ENCODE measurements around the gene TGIF2.
"Not testable (repeated sequence)": the region's sequence is repeated elsewhere in the genome, so short reads cannot be mapped to it uniquely, and the experiment has no call there.

TGIF2 gene

DNA sequence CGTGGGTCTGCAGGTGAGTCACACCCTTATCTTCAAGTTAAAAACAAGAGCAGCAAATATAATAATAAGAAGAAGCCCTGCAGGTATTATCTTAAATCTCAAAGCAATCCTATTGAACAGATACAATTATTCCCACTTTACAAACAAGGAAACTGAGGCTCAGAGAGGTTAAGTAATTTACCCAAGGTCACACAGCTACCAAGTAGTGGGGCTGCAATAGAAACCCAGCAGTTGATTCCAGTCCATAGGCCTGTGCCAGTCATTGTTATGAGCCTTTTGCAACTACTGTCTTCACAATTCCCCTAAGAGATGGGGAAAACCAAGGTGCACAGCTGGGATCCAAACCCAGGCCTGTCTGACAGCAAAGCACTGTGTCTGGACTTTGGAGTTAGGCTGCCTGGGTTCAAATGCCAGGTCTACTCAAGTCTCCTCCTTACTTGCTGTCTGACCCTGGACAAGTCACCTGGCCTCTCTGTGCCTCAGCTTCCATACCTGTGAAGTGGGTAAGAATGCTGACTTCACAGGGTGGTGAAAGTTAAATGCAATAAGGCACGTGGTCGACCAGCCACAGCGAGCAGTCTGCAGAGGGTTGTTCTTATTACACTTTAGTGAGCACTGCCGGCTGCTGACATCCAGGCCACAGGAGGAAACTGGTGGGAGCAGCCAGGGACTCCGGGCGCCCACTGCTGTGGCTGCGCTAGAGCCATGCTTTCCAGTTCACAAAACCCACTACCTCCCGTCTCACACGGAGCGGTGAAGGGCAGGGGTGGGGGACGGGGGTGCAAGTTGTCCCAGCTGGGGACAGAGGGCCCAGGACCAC is 26.0 kb upstream of the TGIF2 start:
- no peak for DNase-seq

DNA sequence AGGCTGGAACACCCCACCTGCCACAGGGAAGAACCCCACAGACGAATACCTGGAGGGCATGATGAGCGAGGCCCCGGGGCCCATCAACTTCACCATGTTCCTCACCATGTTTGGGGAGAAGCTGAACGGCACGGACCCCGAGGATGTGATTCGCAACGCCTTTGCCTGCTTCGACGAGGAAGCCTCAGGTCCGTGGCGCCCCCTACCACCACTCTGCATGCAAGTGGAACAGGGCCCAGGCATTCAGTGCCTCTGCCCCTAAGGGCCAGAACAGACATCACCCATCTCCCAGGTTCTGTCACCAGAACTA is 25.4 kb upstream of the TGIF2 start:
- no peak for DNase-seq

DNA sequence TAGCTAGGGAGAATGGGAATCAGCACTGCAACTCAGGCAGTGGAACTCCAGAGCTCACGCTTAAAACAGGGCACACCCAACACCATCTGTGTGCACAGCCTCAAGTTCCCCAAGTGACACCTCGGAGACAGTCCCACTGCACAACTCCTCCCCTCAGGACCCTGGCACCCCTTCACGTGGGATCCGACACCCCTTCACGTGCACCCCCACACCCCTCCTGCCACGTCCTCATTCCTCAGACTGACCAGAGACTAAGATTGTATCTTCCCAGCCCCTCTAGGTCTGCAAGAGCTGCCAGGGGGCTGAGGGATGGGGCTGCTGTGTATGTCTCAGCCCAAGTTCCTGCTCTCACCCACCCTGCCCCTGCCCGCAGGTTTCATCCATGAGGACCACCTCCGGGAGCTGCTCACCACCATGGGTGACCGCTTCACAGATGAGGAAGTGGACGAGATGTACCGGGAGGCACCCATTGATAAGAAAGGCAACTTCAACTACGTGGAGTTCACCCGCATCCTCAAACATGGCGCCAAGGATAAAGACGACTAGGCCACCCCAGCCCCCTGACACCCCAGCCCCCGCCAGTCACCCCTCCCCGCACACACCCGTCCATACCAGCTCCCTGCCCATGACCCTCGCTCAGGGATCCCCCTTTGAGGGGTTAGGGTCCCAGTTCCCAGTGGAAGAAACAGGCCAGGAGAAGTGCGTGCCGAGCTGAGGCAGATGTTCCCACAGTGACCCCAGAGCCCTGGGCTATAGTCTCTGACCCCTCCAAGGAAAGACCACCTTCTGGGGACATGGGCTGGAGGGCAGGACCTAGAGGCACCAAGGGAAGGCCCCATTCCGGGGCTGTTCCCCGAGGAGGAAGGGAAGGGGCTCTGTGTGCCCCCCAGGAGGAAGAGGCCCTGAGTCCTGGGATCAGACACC is 24.4 kb upstream of the TGIF2 start:
- DNase-seq, result no peak

DNA sequence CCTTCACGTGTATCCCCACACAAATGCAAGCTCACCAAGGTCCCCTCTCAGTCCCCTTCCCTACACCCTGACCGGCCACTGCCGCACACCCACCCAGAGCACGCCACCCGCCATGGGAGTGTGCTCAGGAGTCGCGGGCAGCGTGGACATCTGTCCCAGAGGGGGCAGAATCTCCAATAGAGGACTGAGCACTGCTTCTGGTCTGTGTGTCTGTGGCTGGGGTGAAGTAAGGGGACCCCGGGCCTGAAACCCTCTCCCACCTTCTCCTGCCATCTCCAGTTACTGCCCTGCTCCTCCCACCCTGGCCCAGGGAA is 23.8 kb upstream of the TGIF2 start:
- DNase-seq, result no peak

DNA sequence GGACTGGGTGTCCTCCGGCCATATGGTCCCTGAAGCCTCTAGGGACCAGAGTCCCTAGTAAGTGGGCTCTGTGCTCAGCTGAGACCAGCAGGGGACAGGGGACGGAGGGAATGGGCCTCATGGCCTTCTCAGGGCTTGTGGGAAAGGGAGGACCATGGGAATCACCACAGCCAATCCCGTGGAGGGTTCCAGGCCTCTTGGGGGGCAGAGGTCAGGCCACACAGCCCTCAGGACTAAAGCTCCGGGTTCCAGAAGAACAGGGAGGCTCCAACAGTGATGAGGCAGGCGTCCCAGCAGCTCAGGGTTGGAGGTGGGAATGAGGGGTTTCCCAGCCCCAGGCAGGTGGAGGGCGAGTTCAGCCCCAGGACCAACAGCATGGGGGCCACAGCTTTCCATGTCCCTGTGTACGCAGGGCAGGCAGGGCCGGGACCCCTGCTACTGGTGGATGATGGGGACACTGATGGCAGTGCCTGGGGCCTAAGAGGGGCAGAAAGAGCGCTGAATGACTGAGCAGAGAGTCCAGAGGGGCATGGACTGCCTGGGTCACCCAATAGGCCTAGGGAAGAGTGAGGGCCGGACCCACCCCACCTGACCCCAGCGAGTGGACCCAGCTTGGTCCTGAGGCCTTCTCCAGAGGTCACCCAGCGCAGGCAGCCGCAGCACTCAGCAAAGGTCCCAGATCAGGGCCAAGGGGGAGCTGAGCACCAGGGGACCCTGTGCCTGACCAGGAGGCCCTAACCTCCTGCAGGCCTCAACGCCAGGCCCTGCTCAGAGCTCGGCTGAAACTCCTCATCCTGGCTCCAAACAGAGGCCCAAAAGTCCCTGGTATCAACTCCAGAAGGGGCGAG is 23.2 kb upstream of the TGIF2 start:
- no peak for DNase-seq

DNA sequence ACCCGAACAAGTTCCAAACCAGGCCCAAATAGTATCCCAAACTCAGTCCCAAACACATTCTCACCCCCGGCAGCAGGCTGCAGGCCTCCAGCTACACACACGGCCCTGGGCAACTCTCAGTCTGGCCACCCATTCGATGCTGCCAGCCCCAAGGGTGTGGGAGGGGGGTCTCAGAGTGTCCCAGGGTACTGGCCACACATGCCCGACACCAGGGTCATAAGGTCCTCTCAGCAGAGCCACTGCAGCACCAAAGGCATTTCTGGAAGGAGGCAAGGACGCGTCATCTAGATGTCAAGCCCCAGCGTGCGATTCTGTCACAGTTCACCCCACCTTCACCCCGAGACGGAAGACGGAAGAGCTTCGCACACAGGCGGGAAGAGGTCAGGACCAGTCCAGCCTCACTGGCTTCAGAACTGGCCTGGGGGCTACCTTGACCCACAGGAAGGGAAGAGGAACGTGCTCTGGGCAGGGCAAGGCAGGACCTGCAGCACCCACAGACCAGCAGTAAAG is 22.6 kb upstream of the TGIF2 start:
- no peak for DNase-seq

DNA sequence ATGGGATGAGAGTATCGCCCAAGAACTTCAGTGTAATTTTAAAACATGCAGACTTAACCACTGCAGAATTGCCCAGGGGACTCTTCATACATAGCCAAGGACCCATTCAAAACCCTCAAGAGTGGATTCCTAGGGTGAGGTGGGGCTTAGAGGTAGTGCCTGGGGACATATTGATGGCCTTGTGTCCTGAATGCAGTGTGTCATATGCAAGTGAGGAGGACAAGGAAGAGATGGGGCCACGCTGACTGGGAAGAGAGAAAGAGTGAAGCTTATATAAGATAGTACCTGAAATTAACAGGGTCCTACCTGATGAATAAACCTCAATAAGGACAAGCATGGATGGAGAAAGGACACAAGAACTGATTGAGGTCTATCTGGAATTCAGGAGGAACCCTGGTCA is 18.1 kb upstream of the TGIF2 start:
- no peak for DNase-seq

DNA sequence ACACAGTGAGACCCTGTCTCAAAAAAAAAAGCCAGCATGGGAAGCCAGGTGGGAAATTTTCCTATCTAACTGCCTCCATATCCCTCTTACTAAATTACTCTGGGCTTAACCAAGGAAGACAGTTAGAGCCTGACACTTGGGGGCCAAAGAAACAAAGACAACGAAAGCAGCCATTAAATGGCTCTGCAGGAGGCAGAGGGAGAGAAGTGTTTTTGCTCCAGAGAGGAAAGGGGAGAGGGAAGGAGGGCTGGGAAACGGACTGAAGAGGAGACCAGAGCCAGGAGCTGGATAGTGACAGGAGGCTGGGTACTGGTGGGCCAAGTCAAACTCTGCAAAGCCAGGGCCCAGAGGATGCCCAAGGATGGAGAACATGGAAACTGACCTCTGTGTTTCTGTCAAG is 10.7 kb upstream of the TGIF2 start:
- DNase-seq, result no peak

DNA sequence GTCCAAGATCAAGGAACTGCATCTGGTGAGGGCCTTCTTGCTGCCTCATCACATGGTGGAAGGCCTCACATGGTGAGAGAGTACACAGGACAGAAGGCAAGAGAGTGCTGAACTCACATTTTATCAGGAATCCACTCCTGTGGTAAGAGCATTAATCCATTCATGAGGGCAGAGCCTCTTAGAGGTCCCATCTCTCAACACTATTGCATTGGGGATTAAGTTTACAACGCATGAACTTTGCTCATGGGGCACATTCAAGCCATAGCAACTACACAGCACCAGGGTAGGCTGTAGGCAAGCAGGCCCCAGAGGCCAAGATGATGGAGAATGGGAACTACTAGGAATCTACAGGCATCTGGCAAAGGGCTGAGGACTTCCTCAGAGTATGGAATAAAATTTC is 10.0 kb upstream of the TGIF2 start:
- no peak for DNase-seq

DNA sequence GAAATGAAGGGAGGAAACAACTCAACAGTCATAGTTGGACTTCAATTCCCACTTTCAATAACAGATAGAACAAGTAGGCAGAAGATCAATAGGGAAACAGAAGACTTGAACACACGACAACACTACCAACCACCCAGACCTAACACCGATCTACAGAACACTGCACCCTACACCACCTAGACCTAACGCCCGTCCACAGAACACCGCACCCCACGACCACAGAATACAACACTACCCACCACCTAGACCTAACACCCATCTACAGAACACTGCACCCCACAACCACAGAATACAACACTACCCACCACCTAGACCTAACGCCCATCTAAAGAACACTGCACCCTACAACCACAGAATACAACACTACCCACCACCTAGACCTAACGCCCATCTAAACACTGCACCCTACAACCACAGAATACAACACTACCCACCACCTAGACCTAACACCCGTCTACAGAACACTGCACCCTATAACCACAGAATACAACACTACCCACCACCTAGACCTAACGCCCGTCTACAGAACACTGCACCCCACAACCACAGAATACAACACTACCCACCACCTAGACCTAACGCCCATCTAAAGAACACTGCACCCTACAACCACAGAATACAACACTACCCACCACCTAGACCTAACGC is 9.2 kb upstream of the TGIF2 start:
- DNase-seq, result not testable (repeated sequence)

DNA sequence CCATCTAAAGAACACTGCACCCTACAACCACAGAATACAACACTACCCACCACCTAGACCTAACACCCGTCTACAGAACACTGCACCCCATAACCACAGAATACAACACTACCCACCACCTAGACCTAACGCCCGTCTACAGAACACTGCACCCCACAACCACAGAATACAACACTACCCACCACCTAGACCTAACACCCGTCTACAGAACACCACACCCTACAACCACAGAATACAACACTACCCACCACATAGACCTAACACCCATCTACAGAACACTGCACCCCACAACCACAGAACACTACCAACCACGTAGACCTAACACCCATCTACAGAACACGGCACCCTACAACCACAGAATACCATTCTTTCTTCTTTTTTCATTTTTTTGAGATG is 8.7 kb upstream of the TGIF2 start:
- DNase-seq, result not testable (repeated sequence)

DNA sequence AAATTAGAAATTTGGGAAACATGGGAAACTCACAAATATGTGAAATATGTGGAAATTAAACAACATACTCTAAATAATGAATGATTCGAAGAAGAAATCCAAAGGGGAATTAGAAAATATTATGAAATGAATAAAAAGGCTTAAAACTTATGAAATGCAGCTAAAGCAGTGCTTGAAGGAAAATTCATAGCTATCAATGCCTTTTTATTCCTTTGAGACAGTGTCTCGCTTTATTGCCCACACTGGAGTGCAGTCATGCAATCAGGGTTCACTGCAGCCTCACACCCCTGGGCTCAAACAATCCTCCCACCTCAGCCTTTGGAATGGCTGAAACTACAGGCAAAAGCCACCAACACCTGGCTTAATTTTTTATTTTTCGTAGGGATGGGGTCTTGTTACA is 7.9 kb upstream of the TGIF2 start:
- DNase-seq, result no peak

DNA sequence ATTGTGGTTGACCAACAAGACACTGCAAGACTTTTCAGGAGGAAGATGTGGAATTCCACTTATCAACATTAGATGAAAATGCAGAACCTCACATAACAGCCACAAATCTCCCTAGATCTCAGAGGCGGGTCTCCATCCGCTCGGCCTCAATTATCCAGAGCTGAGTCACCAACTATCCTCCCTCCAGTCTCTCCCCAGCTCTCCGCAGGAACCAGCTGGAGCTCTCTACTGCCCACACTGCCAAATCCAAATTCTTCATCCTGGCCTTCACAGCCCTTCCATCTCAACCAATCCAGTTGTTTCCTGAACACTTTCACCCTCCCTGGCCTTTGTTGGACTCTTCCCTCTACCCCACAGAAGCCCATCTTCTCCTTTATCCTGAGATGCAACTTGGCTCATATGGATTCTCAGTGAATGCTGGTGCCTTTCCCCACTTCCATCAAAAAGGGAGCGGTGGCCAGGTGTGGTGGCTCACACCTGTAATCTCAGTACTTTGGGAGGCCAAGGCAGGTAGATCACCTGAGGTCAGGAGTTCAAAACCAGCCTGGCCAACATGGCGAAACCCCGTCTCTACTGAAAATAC is 3.5 kb upstream of the TGIF2 start:
- DNase-seq, result no peak

DNA sequence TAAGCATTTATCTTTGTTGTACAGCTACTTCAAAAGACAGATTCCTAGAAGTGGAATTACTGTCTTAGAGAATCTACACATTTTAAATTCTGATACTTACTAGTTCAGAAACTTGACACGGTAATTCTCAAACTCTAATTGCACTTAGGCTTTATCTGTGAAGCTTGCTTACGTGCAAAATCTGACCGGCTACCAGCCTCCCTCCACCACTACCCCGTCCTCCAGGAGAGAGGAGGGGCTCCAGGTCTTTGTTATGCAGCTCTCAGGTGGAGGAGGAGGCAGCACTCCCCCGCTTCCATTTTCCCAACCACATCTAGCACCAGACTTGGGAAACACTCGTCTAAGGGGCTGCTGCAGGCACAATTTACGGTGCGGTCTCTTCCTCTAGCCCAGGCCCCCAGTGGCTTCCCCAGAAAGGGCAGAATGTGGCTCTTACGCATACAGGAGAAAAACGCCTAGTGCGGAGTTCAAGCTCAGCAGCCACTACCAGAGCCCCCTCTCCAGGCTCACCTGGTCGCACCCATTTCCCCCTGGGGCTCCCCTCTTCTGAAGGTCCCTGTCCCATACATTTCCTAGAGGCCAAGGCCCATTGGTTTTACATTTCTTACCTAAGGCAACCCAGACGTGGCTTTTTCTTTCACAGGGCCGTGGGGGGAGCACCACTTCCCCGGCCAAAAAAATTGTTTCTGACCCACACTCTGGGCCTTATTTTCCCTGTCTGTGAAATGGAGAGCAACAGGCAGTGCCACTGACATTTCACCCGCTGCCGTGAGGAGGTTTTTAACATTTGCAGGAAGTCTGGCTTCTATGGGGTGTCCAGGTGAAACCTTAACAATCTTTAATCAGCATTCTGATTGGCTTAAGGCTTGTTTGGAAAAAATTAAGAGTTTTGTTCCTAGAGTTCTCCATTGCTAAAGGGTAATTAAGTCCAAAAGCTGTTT is 1.6 kb upstream of the TGIF2 start:
- no peak for DNase-seq

DNA sequence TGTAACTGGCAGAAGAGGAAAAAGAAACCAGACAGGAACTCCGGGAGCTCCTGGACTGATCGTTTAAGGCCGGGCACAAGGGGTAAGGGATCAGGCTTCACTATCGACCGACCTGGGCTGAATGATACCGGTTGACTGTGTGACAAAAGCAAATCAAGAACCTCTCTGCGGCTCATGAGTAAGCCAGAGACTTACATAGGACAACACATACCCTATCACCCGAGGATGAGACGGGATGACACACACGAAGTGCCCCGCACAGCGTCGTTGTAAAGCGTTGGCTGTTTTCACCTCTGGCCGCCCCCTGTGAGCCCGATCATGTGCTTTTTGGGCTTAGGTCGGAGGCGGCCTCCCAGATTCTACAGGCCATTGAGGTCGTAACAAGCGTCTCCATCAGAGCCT is 695 bp upstream of the TGIF2 start:
- peak; percentile 30 to 76 for DNase-seq

DNA sequence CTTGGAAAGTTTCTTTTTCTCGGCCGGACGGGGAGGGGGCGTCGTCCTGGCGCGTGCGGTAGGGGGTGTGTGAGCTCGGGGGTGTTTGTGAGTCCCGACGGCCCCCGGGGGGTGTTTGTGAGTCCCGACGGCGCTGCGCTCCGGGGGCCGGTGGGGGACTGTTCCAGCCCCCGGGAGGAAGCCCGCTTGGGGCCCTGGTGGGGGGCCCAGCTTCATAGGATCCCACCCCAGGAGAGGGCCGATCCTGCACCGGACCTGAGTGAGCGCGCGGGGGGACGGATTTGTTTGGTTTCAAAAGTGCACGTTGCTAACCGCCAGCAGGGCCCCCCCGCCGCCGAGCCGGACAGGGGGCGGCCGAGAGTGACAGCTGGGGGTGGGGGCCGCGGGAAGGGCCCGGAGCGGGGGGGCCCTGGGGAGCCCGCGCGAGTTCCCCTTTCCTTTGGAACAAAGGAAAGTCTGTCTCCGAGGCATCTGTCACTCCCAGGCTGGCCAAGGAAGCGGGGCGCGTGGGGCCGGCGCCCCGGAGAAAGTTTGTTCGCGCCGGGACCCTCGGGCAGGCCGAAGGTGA is 485 bp downstream of the TGIF2 start:
- DNase-seq, result peak; percentile 54 to 72

DNA sequence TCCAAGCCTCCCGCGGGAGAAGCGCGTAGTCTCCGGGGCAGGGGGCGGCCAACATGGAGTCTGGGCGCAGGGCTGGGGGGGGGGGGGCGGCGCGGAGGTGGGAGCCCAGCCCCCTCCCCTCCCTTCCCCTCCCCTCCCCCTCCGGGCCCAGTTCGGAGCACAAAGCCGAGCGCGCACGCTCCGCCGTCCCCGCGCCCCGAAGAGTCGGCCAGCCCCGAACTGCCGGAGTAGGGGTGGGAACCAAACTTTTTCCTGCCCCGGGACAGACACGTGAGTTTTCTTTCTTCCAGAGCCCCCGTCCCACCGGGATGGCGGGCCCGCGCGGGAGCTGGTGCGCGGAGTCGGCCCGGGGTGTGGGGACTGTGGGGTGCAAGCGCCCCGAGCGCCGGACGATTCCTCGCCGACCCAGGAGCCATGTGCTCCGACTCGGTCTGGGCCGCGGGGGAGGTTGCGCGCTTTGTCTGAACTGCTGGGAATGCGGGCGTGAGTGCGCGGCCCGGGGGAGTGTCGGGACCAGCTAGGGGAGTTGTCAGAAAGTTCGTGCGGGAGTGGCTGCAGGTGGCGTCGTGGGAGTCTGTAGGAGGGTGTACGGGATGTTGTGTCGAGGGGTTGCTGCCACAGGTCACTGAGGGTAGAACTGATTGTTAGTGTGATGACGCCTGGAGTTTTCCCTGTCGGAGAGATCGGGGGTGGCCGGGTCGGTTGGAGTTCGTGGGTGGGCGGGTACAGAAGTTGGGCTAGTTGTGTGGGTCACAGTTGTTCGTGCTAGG is 1.2 kb downstream of the TGIF2 start:
- DNase-seq, result peak in 1 of 2 donors; percentile 47

DNA sequence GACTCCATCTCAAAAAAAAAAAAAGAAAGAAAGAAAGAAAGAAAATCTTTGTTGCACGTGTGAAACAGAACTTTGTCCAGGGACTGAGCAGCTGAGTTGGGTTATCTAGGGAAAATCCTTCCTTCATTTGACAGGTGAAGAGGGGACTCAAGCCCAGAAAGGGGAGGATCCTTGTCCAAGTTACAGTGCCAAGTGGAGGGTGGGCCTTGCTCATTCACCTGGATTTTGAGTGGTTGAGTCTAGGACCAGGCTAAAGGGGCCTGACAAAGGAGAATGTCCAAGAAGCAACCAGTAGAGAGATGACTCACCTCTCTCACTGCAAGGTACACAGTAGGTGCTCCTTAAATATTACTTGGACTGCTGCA is 2.7 kb downstream of the TGIF2 start:
- no peak for DNase-seq

DNA sequence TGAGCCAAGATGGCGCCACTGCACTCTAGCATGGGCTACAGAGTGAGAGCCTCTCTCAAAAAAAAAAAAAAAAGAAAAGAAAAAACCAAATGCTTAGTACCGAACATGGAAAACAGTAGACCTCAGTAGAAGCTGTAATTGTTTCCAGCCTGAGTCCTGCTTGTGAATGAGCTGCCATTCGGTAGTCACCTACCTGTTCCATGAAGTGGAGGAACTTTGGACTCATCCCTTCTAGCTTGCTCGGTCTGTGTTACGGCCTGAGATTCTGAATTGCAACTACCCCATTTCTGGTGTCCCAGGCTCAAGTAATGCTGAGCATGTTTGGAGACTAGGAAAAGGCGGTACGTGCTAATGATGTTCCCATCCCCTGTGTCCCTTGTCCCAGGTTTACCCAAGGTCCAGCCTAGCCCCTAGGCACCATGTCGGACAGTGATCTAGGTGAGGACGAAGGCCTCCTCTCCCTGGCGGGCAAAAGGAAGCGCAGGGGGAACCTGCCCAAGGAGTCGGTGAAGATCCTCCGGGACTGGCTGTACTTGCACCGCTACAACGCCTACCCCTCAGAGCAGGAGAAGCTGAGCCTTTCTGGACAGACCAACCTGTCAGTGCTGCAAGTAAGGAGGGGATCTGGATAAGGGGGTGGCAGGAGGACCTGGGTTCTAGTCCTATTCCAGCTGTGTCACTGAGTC is 5.1 kb downstream of the TGIF2 start:
- DNase-seq, result no peak

Measured in inflammatory macrophage (primary cell).